NCI-H345 (cell line): ENCODE results near the gene TBC1D3C.
"Not testable (repeated sequence)": the region's sequence is repeated elsewhere in the genome, so short reads cannot be mapped to it uniquely, and the experiment has no call there.

Source experiments
- DNase-seq: peaks from one replicate; lab custom pipeline; 2025; lab: John Stamatoyannopoulos, UW

TBC1D3C gene

DNA sequence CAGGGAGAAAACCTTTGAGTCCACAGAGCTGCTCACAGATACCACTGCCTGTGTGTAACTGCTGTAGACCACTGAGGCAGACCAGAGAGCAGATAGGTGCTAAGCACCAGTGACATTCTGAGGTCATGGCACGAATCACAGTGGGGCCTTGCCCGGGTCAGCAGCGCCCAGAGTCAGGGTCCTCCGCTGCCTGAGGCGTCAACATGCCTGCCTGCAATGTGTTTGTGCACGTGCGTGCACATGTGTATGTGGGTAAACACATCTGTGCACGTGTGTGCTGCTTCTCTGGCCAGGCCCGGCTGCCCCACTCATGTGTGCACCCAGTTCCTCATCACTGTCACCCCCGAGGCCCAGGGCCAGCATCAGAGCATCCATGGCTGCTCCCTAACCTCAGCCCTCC is at the start of gene TBC1D3C:
Gene TBC1D3C (minus strand): TSS at position 101 of the 400 bp plus-strand sequence. CDS start 1,568 bp downstream, outside the sequence.
- DNase-seq: not testable (repeated sequence)

GRCh38 chr17:38099262-38099661 is 30.8 kb upstream of the TBC1D3C start:
- not testable (repeated sequence) for DNase-seq

DNA sequence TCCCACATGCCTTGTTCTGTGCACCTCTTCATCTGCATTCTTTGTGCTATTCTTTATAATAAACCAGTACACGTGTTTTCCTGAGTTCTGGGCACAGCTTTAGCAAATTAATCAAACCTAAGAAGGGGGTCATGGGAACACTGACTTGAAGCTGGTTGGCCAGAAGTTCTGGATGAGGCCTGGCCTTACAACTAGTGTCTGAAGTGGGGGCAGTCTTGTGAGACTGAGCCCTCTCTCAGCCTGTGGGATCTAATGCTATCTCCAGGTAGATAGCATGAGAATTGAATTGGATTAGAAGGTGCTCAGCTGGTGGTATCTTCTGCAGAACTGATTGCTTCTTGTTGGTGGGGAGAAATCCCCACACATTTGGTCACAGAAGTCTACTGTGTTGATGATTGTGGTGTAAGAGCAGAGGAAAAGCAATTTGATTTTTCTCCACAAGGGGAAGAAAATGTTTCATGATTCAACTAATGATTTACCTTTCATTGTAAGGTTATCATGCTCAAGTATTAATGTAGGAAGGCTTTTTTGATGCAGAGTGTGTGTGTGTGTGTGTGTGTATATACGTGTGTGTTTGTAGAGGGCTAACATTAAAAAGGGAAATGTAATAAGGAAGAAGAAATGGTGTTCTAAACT is 25.7 kb upstream of the TBC1D3C start:
- DNase-seq: not testable (repeated sequence)

GRCh38 chr17:38088120-38088519 is 19.7 kb upstream of the TBC1D3C start:
- not testable (repeated sequence) for DNase-seq

DNA sequence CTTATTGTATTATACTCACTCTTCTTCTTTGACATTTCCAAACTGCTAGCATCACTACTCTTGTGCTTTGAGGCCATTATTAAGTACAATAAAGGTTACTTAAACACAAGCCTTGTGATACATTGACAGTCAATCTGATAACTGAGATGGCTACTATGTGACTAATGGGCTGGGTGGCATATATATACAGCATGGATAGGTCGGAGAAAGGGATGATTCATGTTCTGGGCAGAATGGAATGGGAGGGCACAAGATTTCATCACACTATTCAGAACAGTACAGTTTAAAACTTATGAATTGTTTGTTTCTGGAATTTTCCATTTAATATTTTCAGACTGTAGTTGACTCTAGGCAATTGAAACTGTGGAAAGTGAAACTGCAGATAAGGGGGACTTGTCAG is 18.9 kb upstream of the TBC1D3C start:
- DNase-seq: not testable (repeated sequence)
